Memory B cell (primary cell): ENCODE results near the gene ADGRV1.
"Not testable (repeated sequence)": the region's sequence is repeated elsewhere in the genome, so short reads cannot be mapped to it uniquely, and the experiment has no call there.

Experiments used
- ATAC-seq: fragments of 150-1000 bp; cut with Tn5 transposase; 2 replicates; pipeline ENCODE4 v1.10.0; 2021; ENCODE audit warnings: low read depth, mild to moderate bottlenecking, moderate library complexity
- DNase-seq, 2 donors: peaks; one replicate each; pipeline ENCODE4 v3.0.0; 2022; ENCODE audit warnings: low spot score in 2 of 2
- H3K27ac Mint-ChIP-seq: one replicate; pipeline ENCODE4 v1.8.0; 2022; ENCODE audit warnings: mild to moderate bottlenecking, moderate library complexity, mixed read lengths
- H3K27me3 Mint-ChIP-seq: one replicate; pipeline ENCODE4 v1.8.0; 2022; ENCODE audit warnings: mixed read lengths
- H3K36me3 Mint-ChIP-seq: one replicate; pipeline ENCODE4 v1.8.0; 2022; ENCODE audit warnings: mild to moderate bottlenecking, mixed read lengths
- H3K4me1 Mint-ChIP-seq: one replicate; pipeline ENCODE4 v1.8.0; 2022; ENCODE audit warnings: mixed read lengths
- H3K4me3 Mint-ChIP-seq: one replicate; pipeline ENCODE4 v1.8.0; 2022; ENCODE audit warnings: mild to moderate bottlenecking, moderate library complexity, mixed read lengths
- H3K9me3 Mint-ChIP-seq: one replicate; pipeline ENCODE4 v1.8.0; 2022; ENCODE audit warnings: mixed read lengths

ADGRV1 gene

GRCh38 chr5:90792725-90793124 lies 234.1 kb downstream of the ADGRV1 start:
- no peak for DNase-seq
- peaks cover 8% of the 10 kb centered on the region for H3K9me3 Mint-ChIP-seq
- ATAC-seq, result no peak
- no peak overlapping the region for H3K27ac Mint-ChIP-seq
- H3K4me1 Mint-ChIP-seq, result no peaks in the 10 kb centered on the region
- H3K36me3 Mint-ChIP-seq, result peaks cover 2% of the 10 kb centered on the region
- H3K4me3 Mint-ChIP-seq, result no peak overlapping the region
- peaks cover 8% of the 10 kb centered on the region for H3K27me3 Mint-ChIP-seq

DNA sequence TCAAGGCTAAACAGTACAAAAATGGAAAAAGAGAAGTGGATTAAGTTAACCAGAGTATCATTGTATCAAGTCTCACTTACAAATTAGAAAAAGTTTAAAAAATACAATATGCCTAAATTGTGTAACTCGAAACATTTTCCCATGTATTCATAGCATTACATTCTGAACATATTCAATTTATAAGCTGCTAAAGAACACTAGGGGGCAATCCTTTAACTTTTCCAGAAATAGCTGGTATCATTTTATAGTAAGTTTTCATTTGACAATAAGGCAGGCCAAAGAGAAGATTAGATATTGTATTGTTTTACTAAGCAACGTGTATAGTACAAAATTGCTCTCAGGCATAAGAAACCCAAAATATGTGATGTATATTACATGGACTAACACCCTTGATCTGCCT lies 234.6 kb downstream of the ADGRV1 start:
- H3K27ac Mint-ChIP-seq, result no peak overlapping the region
- H3K36me3 Mint-ChIP-seq, result peaks cover 2% of the 10 kb centered on the region
- peaks cover 8% of the 10 kb centered on the region for H3K27me3 Mint-ChIP-seq
- H3K4me3 Mint-ChIP-seq, result no peak overlapping the region
- ATAC-seq, result no peak
- peaks cover 10% of the 10 kb centered on the region for H3K9me3 Mint-ChIP-seq
- no peaks in the 10 kb centered on the region for H3K4me1 Mint-ChIP-seq
- DNase-seq, result no peak

- not testable (repeated sequence) for H3K36me3 Mint-ChIP-seq, H3K4me3 Mint-ChIP-seq, DNase-seq, H3K27me3 Mint-ChIP-seq, H3K27ac Mint-ChIP-seq, H3K4me1 Mint-ChIP-seq, ATAC-seq
- peaks cover 19% of the 10 kb centered on the region for H3K9me3 Mint-ChIP-seq
Measured at GRCh38 chr5:90796919-90797318, 238.3 kb downstream of the ADGRV1 start.

DNA sequence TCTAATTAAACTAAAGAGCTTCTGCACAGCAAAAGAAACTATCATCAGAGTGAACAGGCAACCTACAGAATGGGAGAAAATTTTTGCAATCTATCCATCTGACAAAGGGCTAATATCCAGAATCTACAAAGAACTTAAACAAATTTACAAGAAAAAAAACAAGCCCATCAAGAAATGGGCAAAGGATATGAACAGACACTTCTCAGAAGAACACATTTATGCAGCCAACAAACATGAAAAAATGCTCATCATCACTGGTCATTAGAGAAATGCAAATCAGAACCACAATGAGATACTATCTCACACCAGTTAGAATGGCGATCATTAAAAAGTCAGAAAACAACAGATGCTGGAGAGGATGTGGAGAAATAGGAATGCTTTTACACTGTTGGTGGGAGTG lies 241.5 kb downstream of the ADGRV1 start:
- ATAC-seq, H3K36me3 Mint-ChIP-seq, H3K4me1 Mint-ChIP-seq, H3K27me3 Mint-ChIP-seq, DNase-seq, H3K27ac Mint-ChIP-seq, H3K4me3 Mint-ChIP-seq: not testable (repeated sequence)
- peaks cover 19% of the 10 kb centered on the region for H3K9me3 Mint-ChIP-seq

DNA sequence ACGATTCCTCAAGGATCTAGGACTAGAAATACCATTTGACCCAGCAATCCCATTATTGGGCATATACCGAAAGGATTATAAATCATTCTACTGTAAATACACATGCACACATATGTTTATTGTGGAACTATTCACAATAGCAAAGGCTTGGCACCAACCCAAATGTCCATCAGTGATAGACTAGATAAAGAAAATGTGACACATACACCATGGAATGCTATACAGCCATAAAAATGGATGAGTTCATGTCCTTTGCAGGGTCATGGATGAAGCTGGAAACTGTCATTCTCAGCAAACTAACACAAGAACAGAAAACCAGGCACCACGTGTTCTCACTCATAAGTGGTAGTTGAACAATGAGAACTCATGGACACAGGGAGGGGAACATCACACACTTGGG lies 241.9 kb downstream of the ADGRV1 start:
- H3K27me3 Mint-ChIP-seq, H3K4me1 Mint-ChIP-seq, H3K4me3 Mint-ChIP-seq, H3K27ac Mint-ChIP-seq, ATAC-seq, H3K36me3 Mint-ChIP-seq, DNase-seq: not testable (repeated sequence)
- peaks cover 19% of the 10 kb centered on the region for H3K9me3 Mint-ChIP-seq

DNA sequence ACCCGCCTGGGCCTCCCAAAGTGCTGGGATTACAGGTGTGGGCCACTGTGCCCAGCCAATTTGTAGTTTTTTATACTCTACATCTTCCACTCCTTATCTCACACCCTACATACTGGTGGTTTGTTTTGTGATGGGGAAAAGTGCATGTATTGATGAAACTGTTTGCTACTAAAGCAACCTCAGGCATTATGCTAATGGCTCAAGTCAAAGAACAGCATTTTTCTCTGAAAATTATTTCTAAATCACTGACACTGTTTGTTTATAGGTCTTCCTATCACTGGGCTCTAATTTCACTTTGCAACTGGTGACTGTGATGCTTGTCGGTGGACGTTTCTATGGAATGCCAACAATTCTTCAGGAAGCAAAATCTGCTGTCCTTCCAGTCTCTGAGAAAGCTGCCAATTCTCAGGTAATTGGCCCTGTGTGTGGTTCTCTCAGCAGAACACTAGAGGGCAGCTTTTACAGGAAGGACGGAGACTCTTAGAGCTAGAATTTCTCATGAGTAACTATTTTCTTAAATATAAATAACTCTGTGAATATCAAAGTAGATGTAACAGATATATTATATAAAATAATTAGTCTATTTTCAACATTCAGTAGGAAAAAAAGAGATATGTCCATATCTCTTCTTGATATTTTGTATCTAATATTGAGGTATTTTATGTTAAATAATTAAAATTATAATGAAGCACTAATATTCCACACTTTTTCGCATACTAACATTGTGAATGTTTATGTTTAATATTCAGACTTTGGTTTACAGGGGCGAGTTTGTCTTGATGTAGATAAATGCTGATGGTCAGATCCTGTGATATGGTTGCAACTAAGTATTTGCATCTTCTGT lies 244.1 kb downstream of the ADGRV1 start:
- Mint-ChIP-seq H3K27me3 (peaks cover 2% of the 10 kb centered on the region), H3K27ac (no peak overlapping the region), H3K36me3 (no peaks in the 10 kb centered on the region), H3K4me1 (no peaks in the 10 kb centered on the region), H3K9me3 (peaks cover 12% of the 10 kb centered on the region), H3K4me3 (no peak overlapping the region)
- ATAC-seq (peak; percentile 55), DNase-seq (no peak)

- H3K4me3 Mint-ChIP-seq, result no peak overlapping the region
- ATAC-seq (no peak), DNase-seq (no peak)
- H3K36me3 Mint-ChIP-seq, result no peaks in the 10 kb centered on the region
- H3K27me3 Mint-ChIP-seq, result peaks cover 2% of the 10 kb centered on the region
- peaks cover 9% of the 10 kb centered on the region for H3K9me3 Mint-ChIP-seq
- H3K27ac Mint-ChIP-seq, result no peak overlapping the region
- H3K4me1 Mint-ChIP-seq, result no peaks in the 10 kb centered on the region
Measured at GRCh38 chr5:90803381-90803780, 244.8 kb downstream of the ADGRV1 start.

DNA sequence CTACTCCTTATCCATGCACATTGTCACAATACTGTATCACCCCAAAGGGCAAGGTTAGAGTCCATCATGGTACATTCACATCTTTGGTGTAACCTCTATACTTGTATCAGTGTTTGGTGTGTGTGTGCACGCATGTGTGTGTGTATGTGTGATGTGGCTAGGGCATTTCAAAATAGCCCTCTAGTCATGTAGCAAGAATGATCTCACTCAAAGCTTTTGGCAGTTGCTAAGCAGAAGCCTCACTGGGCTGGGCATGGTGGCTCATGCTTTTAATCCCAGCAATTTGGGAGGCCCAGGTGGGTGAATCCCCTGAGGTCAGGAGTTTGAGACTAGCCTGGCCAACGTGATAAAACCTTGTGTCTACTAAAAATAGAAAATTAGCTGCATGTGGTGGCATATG lies 245.3 kb downstream of the ADGRV1 start:
- no peak overlapping the region for H3K4me3 Mint-ChIP-seq
- peaks cover 9% of the 10 kb centered on the region for H3K9me3 Mint-ChIP-seq
- no peak for ATAC-seq

GRCh38 chr5:90807496-90807895 lies 248.9 kb downstream of the ADGRV1 start:
- no peak overlapping the region for H3K27ac Mint-ChIP-seq
- no peak for DNase-seq
- H3K4me3 Mint-ChIP-seq, result no peak overlapping the region
- peaks cover 2% of the 10 kb centered on the region for H3K27me3 Mint-ChIP-seq
- H3K4me1 Mint-ChIP-seq, result no peaks in the 10 kb centered on the region
- ATAC-seq, result no peak
- H3K36me3 Mint-ChIP-seq, result no peaks in the 10 kb centered on the region
- H3K9me3 Mint-ChIP-seq, result no peaks in the 10 kb centered on the region

More for the DNA sequence above, 245.3 kb downstream of the ADGRV1 start:
- H3K36me3 Mint-ChIP-seq, result no peaks in the 10 kb centered on the region
- DNase-seq, result no peak
- H3K27ac Mint-ChIP-seq, result no peak overlapping the region
- peaks cover 2% of the 10 kb centered on the region for H3K27me3 Mint-ChIP-seq
- H3K4me1 Mint-ChIP-seq, result no peaks in the 10 kb centered on the region

GRCh38 chr5:90809311-90810056 lies 250.9 kb downstream of the ADGRV1 start:
- H3K4me3 Mint-ChIP-seq, result no peak overlapping the region
- DNase-seq, result no peak
- no peaks in the 10 kb centered on the region for H3K9me3 Mint-ChIP-seq
- H3K36me3 Mint-ChIP-seq, result no peaks in the 10 kb centered on the region
- no peak for ATAC-seq
- H3K27ac Mint-ChIP-seq, result no peak overlapping the region
- no peaks in the 10 kb centered on the region for H3K27me3 Mint-ChIP-seq
- H3K4me1 Mint-ChIP-seq, result no peaks in the 10 kb centered on the region

DNA sequence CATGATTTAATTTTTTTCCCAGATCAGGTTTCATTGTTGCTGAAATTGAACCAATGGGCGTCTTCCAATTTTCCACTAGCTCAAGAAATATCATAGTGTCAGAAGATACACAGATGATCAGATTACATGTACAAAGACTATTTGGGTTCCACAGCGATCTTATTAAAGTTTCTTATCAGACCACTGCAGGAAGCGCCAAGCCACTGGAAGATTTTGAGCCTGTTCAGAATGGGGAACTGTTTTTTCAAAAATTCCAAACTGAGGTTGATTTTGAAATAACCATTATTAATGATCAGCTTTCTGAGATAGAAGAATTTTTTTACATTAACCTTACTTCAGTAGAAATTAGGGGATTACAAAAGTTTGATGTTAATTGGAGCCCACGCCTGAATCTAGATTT lies 251.6 kb downstream of the ADGRV1 start:
- H3K27ac Mint-ChIP-seq, result no peak overlapping the region
- no peak for ATAC-seq
- no peak for DNase-seq
- H3K36me3 Mint-ChIP-seq, result no peaks in the 10 kb centered on the region
- no peaks in the 10 kb centered on the region for H3K4me1 Mint-ChIP-seq
- no peaks in the 10 kb centered on the region for H3K9me3 Mint-ChIP-seq
- H3K27me3 Mint-ChIP-seq, result no peaks in the 10 kb centered on the region
- no peak overlapping the region for H3K4me3 Mint-ChIP-seq

- ATAC-seq, result no peak
- H3K36me3 Mint-ChIP-seq, result no peaks in the 10 kb centered on the region
Measured at GRCh38 chr5:90813392-90813791, 254.8 kb downstream of the ADGRV1 start.

DNA sequence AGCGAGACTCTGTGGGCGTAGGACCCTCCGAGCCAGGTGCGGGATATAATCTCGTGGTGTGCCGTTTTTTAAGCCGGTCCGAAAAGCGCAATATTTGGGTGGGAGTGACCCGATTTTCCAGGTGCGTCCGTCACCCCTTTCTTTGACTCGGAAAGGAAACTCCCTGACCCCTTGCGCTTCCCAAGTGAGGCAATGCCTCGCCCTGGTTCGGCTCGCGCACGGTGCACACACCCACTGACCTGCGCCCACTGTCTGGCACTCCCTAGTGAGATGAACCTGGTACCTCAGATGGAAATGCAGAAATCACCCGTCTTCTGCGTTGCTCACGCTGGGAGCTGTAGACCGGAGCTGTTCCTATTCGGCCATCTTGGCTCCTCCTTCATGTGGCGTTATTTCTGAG lies 263.5 kb downstream of the ADGRV1 start:
- not testable (repeated sequence) for H3K4me3 Mint-ChIP-seq, H3K27me3 Mint-ChIP-seq, H3K9me3 Mint-ChIP-seq

More at GRCh38 chr5:90813392-90813791, 254.8 kb downstream of the ADGRV1 start:
- Mint-ChIP-seq H3K27me3 (no peaks in the 10 kb centered on the region), H3K4me1 (no peaks in the 10 kb centered on the region), H3K4me3 (no peak overlapping the region), H3K9me3 (no peaks in the 10 kb centered on the region), H3K27ac (no peak overlapping the region)
- DNase-seq, result no peak

DNA sequence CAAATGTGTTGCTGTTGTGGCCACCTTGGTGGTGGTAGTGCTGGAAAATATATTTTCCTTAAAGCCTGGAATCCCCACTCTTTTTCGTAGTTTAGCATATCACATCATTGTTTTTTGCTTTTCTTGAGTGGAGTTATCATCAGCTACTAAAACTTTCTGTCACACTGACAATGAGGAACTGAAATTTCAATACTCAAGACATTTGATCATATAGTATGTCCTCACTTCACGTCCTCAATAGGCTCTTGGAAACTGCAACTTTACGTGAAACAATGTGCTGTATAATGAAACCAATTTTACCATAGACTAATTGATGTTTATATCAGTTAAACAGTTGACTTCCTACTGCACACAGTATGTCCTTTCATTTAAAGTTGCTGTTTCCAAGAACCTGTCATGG lies 265.8 kb downstream of the ADGRV1 start:
- Mint-ChIP-seq H3K27me3 (no peaks in the 10 kb centered on the region), H3K4me3 (no peak overlapping the region), H3K27ac (no peak overlapping the region), H3K36me3 (no peaks in the 10 kb centered on the region), H3K9me3 (no peaks in the 10 kb centered on the region), H3K4me1 (no peaks in the 10 kb centered on the region)
- no peak for DNase-seq
- no peak for ATAC-seq

More for the DNA sequence above, 263.5 kb downstream of the ADGRV1 start:
- H3K36me3 Mint-ChIP-seq, H3K27ac Mint-ChIP-seq, ATAC-seq, DNase-seq, H3K4me1 Mint-ChIP-seq: not testable (repeated sequence)
